Right lobe of liver (tissue), 6 donors: ENCODE measurements around the gene MSGN1. TPM values are rescaled to one million over a fixed set of nuclear protein-coding genes. Genes with fewer than 3 reads are reported as not detected.

Experiments
- ATAC-seq, 4 donors: fragments of 200-7000 bp; cut with Tn5 transposase; one replicate each; pipeline ENCODE4 v1.9.1; 2020; ENCODE audit warnings: mild to moderate bottlenecking in 4 of 4, moderate library complexity in 4 of 4
- DNase-seq, 3 donors: peaks; one replicate each; pipeline ENCODE4 v3.0.0-alpha.2; 2020
- H3K27ac ChIP-seq, 3 donors: fragments of 200-600 bp; one replicate each; pipeline ENCODE4 v1.8.0; 2022
- H3K27me3 ChIP-seq, 2 donors: fragments of 200-600 bp; one replicate each; pipeline ENCODE4 v1.8.0; 2022
- H3K36me3 ChIP-seq, 4 donors: fragments of 200-600 bp; sonication (generic) in 1 of 4; one replicate each; pipeline versions ENCODE4 v1.5.1 to v1.8.0; 2017 to 2022; ENCODE audit warnings: control low read depth in 1 of 4
- H3K4me1 ChIP-seq, 4 donors: fragments of 200-600 bp; sonication (generic) in 1 of 4; one replicate each; pipeline versions ENCODE4 v1.5.1 to v1.8.0; 2017 to 2022; ENCODE audit warnings: control low read depth in 1 of 4
- H3K4me3 ChIP-seq, 3 donors: fragments of 200-600 bp; one replicate each; pipeline ENCODE4 v1.8.0; 2022
- H3K9me3 ChIP-seq, 4 donors: fragments of 200-600 bp; sonication (generic) in 1 of 4; one replicate each; pipeline versions ENCODE4 v1.5.1 to v1.8.0; 2017 to 2022; ENCODE audit warnings: control low read depth in 1 of 4
- CTCF ChIP-seq, 4 donors: fragments of 200-600 bp in 3 of 4; fragments of 450-650 bp in 1 of 4; IDR thresholded peaks; one replicate each; pipeline versions ENCODE4 v1.5.1 to v1.8.0; 2016 to 2022; ENCODE audit warnings: antibody characterized with exemption in 4 of 4, mild to moderate bottlenecking in 2 of 4
- POLR2A ChIP-seq: fragments of 450-650 bp; IDR thresholded peaks from one replicate; pipeline ENCODE4 v1.6.1; 2017; ENCODE audit warnings: antibody characterized with exemption, mild to moderate bottlenecking
- WGBS: methylation state at CpG from one replicate; pipeline ENCODE4 v1.1.6; 2018; ENCODE audit warnings: low coverage, low lambda C conversion rate; ENCODE audit not compliant: insufficient coverage; ENCODE audit errors: missing lambda C conversion rate; 5-methylcytosine and 5-hydroxymethylcytosine counted together
- intact Hi-C, 2 donors: fragments of 100-400 bp; cut with DNase I; formaldehyde crosslinking; loops; one replicate each; pipeline versions ENCODE4 v1.11.2 to v1.14.1; 2022
- total RNA-seq, 6 experiments: library from RNA; depleted of rRNA in 2 of 6; stranded (reverse); fragments of >200 nt in 2 of 6; fragmentation: NEBNext Ultra II Directional in 3 of 6; extraction: Animal tissue kit (Norgen Biotek cat#: 25700) in 3 of 6; gene quantifications; one replicate each; pipeline versions ENCODE4 v1.1.0 to v1.2.4, GENCODE V29; 2016 to 2023
- donor health status: DM: no; HTN: yes; CAD: no.
- donor health status: DM: no; HTN: no; CAD: no.
- donor health status: DM: no; HTN: no; CAD: no.
- donor health status: DM: no; HTN: yes; CAD: no.
- donor health status: DM: no; HTN: yes; CAD: no.

MSGN1 gene
- total RNA-seq, 6 experiments from 2014 or later: not detected

DNA sequence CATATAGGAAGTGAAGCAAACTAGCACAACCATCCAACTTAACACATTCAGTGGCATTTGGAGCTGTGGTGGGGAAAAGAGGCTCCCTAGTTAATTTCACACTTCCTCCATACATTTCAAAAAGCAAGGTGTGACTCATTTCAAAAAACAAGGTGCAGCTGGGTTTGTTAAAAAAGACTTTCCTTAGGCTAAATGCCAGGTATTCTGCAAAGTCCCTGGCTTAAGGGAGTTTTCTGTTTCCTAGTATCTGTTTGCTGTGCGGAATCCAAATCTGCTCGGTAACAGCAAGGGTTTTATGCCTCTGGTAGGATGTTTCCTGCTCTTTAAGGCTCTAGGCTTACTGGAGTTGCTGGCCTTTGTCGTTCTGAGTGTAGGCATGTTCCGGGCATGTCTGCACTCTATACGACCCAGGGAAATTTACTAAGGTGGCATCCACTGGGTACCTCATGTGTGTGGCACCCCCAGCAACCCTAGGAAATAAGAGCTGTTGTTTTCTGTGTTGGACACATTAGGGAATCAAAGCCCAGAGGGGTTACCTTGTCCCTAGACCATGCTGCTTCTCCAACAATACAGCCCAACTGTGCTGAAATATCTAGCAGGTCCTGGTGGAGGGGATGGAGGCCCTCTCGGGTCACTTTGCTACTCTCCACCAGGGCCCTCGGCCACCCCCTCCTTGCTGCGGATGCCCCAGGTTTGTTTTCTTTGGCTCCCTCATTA is 634 bp upstream of the MSGN1 start:
- no peak for DNase-seq
- Histone ChIP-seq H3K27me3 (no peaks in the 10 kb centered on the region), H3K4me1 (no peaks in the 10 kb centered on the region), H3K36me3 (no peaks in the 10 kb centered on the region), H3K4me3 (no peak overlapping the region), H3K9me3 (no peaks in the 10 kb centered on the region), H3K27ac (no peak overlapping the region)
- intact Hi-C loops: no loop called here
- no peak for TF ChIP-seq CTCF (IDR thresholded peaks at IDR 0.05)
- TF ChIP-seq POLR2A: no peak
- no CpG with 5 or more reads among the region's 8 CpGs for WGBS
- no peak for ATAC-seq

DNA sequence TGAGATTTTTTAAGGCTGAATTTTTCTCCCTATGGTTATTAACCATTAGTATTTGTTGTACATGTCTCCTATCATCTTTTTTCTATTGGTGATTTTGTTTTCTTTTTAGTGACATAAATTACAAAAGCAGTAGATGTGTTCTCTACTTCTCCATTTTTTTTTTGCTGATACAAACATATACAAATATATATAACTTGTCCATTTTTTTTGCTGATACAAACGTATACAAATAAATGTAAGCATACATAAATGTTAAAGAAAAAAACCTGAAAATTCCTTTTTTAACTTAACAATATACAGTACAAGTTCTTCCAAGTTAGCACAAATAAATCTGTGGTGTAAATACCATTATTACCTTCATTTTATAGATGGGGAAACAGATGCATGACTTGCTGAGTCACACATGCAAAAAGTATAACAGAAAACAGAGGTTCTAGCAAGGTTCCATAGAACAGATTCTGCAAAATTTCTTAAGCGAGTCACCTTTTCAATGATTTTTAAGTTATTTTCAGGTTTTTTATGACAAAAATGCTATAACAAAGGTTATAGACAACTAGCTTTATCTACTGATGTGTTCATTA is 2.1 kb downstream of the MSGN1 start:
- TF ChIP-seq CTCF (IDR thresholded peaks at IDR 0.05): no peak
- no peak for TF ChIP-seq POLR2A
- ATAC-seq (no peak), DNase-seq (no peak)
- Histone ChIP-seq H3K27ac (no peak overlapping the region), H3K36me3 (no peaks in the 10 kb centered on the region), H3K27me3 (no peaks in the 10 kb centered on the region), H3K4me1 (no peaks in the 10 kb centered on the region), H3K9me3 (no peaks in the 10 kb centered on the region), H3K4me3 (no peak overlapping the region)
- WGBS: 51% methylated on average over 2 of the region's 2 CpGs
- intact Hi-C loops: no loop called here

- no peaks in the 10 kb centered on the region for H3K4me1 ChIP-seq
- H3K4me3 ChIP-seq: no peak overlapping the region
- WGBS: 69% methylated on average over 3 of the region's 3 CpGs
- H3K27ac ChIP-seq: no peak overlapping the region
- H3K9me3 ChIP-seq: no peaks in the 10 kb centered on the region
- no peaks in the 10 kb centered on the region for H3K27me3 ChIP-seq
- DNase-seq (no peak), ATAC-seq (no peak)
- intact Hi-C loops: no loop called here
- no peaks in the 10 kb centered on the region for H3K36me3 ChIP-seq
- no peak for TF ChIP-seq CTCF (IDR thresholded peaks at IDR 0.05)
- TF ChIP-seq POLR2A: no peak
Measured at GRCh38 chr2:17821080-17821479, 4.8 kb downstream of the MSGN1 start.

- H3K9me3 ChIP-seq: no peaks in the 10 kb centered on the region
- H3K36me3 ChIP-seq: no peaks in the 10 kb centered on the region
- no peaks in the 10 kb centered on the region for H3K4me1 ChIP-seq
- intact Hi-C loops: no loop called here
- no peaks in the 10 kb centered on the region for H3K27me3 ChIP-seq
- TF ChIP-seq CTCF (IDR thresholded peaks at IDR 0.05) (no peak), POLR2A (no peak)
- 40% methylated on average over 4 of the region's 7 CpGs for WGBS
- ATAC-seq (peak in 2 of 4 donors; percentile 22 to 35), DNase-seq (no peak)
- no peak overlapping the region for H3K27ac ChIP-seq
- H3K4me3 ChIP-seq: no peak overlapping the region
Measured at GRCh38 chr2:17821535-17822444, 5.5 kb downstream of the MSGN1 start.
